NCI-H1417 (cell line): ENCODE measurements around the gene TMEM72.

ENCODE experiments used
- DNase-seq, 3 experiments: peaks; one replicate each; lab custom pipeline; 2025; lab: John Stamatoyannopoulos, UW

Gene TMEM72

GRCh38 chr10:44955413-44956070 is 44.4 kb downstream of the TMEM72 start:
- DNase-seq, result no peak

- no peak for DNase-seq
These were observed 45.1 kb downstream of the TMEM72 start for GRCh38 chr10:44956226-44956625.

- no peak for DNase-seq
These were observed 45.9 kb downstream of the TMEM72 start for GRCh38 chr10:44956717-44957706.

GRCh38 chr10:44958196-44958897 is 47.2 kb downstream of the TMEM72 start:
- DNase-seq, result no peak

DNA sequence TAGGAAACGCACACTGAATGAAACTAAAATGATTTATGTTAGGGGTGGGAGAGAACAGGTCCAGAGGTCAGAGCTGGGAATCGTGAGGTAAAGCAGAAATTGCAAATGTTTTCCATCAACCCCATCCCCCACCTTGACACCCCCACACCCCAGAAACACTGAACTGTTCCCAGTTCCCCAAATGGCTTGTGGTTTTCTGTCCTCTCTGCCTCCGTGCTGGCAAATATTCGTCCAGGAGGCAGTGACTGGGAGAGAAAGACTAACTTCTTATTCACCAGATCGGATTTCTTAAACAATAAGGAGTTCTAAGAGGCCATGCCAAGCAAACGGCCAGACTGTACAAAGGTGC is 47.7 kb downstream of the TMEM72 start:
- DNase-seq, result no peak

DNA sequence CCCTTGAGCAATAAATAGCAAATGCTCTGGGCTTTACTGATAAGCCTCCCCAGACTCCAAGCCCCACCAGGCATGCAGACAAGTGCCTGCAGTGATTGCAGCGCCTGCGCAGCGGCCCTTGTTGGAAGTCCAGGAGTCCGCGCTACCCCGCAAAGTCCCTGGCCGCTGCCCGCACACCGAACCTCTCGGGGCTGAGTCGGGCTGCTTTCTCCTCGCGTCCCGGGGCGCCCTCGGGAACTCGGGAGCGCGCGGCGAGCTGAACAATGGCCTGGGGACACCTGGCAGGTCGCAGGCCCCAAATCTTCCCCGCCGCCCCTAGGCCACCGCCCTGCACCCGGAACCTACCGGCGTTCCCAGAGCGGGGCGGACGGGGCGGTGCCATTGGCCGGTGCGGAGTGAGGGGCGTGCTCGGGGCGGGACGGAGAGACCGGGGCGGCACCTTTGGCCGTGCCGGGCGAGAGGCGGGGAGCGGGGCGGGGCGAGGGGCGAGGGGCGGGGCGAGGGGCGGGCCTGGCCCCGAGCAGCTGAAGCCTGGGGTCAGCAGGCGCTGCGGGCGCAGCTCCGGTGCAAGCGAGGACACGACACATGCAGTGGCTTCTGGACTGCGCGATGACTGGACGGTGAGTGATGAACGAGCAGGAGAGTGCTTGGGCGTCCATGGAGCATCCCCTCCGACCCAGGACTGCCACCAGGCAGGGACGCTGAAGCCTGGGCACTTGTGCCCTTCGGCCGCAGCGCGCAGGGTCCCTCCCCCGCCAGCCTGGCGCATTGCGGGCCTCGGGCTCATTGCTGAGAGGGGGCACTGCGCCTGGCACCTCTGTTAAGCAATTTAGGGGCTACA is 48.3 kb downstream of the TMEM72 start, which contains the start of gene RASSF4:
Gene RASSF4, plus strand, starts transcription at position 556 of the 841 bp plus-strand sequence. CDS start 10,401 bp downstream, outside the sequence.
- DNase-seq, result peak; percentile 79 to 88 (median 83)

DNA sequence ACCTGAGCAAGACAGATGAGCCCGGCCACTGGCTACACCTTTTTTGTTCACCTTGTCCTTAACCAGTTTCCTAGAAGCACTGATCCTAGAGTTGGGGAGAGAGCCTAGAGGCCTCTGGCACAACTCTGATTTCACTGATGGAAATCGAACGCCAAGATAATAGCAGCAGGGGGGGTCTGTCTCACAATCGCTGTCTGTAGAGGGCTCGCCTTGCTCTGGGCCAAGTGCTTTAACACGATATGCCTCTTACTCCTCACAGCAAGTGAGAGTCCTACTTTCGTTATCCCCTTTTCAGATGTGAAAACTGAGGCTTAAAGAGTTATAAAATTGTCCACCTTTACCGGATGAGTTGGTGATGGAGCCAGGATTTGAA is 48.9 kb downstream of the TMEM72 start:
- peak; percentile 2 to 60 (median 39) for DNase-seq

DNA sequence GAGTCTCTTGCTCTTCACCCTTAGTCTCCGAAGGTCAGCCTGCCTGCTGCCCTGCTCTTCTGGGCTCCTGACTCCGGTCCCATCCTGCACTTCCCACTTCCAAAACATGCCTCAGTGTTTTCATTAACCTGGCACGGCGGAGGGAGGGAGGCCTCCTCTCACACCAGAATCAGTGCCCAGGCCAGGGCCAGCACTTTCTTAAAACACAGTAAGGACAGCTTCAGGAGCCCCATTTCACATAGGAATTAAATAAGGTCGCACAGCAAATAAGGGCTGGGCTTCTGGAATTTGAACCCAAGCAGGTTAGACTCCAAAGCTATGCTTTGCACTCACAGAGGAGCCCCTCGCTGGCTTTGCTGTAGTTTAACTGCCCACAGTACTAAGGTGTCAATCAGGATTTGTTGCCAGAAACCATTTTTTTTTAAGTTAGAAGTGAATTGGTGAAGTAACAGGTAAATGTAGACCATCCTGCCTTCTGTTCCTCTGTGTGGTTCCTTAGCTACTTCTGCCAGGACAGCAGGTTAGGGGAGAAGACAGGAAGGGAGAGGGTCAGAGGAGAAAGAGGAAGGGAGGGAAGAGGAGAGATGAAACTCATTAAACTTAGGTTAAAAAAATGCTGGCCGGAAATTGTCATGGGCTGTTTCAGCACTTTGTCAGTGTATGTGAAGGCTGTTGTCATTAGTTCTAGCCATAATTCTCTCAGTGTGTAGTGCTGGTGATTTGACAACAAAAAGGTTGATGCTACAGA is 49.5 kb downstream of the TMEM72 start:
- DNase-seq, result no peak

DNA sequence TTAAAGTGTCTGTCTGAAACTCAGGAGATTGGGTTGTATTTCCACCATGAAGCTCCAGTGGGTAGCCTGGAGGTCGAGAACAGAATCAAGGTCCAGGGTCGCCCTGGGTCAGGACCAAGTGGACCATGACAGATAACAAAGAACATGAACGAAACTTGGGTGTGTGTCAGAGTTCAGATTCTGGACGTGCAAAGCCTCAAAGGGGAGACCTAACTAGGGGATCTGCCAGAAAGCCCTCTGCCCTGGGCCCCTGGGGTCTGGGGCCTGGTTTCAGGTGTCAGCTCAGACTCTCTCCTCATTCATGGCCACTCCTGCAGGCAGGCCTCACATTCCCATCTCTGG is 50.1 kb downstream of the TMEM72 start:
- no peak for DNase-seq

- no peak for DNase-seq
These were observed 51.0 kb downstream of the TMEM72 start for GRCh38 chr10:44961931-44962750.

GRCh38 chr10:44962870-44963738 is 52.0 kb downstream of the TMEM72 start:
- peak in 2 of 3 experiments; percentile 1 to 66 for DNase-seq

DNA sequence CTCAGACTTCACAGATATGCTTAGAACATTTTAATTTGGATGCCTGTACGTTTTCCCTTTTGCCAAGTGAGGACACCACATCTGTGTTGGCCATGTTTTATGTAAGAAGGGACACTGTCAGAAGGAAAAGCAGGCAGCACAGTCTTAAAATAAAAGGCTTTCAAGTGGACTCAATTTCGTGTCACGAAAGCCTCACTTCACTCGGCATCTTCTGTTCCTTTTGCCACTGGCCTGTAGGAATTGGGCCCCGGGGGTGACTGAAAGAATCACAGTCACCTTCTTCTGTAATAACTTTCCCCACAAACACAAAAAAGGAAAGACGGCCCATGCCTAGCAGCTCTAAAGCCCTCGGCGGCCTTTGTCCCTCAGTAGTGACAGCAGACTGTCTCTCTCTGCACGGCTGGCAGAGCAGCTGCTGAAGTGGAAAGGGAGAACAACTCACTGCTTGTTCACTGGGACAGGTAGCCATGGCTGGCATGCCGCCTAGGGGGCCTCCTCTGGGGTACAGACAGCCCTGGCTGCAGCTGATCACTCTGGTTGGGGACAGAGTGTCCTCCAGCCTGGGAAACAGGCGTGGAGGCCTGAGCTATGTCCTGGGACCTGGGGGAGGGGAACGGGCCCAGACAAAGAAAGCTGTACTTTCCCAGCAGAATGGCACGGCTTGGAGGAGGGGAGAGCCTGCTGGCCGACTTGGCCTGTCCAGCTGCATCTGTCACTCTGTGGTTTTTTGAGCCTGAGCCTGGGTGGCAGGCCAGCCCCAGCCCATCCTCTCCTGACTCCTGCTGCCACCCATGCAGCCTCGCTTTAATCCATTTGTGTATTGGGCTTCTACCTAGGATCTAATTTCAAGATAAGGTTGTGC is 52.9 kb downstream of the TMEM72 start:
- DNase-seq, result peak in 1 of 3 experiments; percentile 56

GRCh38 chr10:44965104-44965503 is 54.0 kb downstream of the TMEM72 start:
- no peak for DNase-seq

DNA sequence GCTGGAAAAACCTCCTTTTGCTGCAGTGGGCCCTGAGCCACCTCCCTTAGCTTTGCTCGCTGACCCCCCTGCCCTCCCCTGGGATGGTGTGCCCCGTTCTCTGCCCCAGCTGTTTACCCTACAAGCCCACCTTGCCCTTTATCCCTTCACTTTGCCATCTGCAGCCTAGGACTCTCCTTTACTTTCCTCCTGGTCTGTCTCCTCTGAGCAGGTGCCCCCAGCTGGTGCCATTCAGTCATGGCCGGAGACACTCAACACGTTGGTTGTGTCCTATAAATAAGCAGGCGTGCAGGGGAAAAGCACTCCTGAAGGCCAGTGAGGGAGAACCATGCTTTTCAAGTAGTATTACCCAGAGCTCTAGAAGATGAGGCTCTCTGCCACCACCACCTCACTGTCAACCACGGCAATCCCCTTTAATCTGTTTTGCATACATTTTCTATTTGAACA is 54.5 kb downstream of the TMEM72 start:
- peak in 1 of 3 experiments; percentile 66 for DNase-seq

- DNase-seq, result no peak
These were observed 55.1 kb downstream of the TMEM72 start for GRCh38 chr10:44966129-44966815.

DNA sequence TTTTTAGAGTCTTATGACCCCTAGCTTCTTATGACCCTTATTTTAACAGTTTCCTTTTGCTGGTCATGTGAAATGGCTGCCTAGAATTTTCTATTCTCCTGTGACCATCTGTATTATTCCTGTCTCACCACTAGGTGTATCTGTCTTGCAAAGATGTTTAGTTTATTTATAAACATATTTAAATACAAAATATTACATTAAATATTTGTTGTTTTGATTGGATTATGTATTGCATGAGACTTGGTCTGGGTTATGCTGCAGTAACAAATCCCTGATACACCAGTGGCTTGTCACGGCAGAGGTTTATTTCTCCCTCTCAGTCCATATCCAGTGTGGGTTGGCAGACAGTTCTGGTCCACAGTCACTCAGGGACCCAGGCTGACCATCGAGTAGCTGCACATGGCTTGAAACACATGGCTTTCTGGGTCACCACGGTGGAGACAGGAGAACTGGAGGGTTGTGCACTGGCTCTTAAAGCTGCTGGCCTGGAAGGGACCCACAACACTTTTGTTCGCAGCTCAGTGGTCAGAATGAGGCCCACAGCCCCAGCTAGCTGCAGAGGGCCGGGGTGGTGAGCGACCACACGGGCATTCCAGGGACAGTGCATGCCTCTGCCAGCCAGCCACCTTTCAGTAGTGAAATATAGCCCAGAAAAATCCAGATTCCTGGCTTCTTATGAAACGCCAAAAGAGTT is 55.8 kb downstream of the TMEM72 start:
- DNase-seq, result no peak

GRCh38 chr10:44967616-44968015 is 56.5 kb downstream of the TMEM72 start:
- DNase-seq, result no peak
